Transverse colon (tissue), 4 donors: Measurements from ENCODE around the gene C11orf54. TPM values are rescaled to one million over a fixed set of nuclear protein-coding genes. Genes with fewer than 3 reads are reported as not detected.
A peak's percentile ranks its signal among the peaks of the same experiment; 100 is the strongest.
"Not testable (repeated sequence)": the region's sequence is repeated elsewhere in the genome, so short reads cannot be mapped to it uniquely, and the experiment has no call there.

ENCODE experiments used
- DNase-seq: peaks from one replicate; pipeline ENCODE4 v3.0.0-alpha.2; 2019
- H3K27ac ChIP-seq, 4 donors: fragments of 200-600 bp; sonication (generic); 2 replicates each; pipeline ENCODE4 v1.5.1; 2016 to 2018; ENCODE audit warnings: inconsistent platforms in 4 of 4
- H3K27me3 ChIP-seq: fragments of 200-600 bp; sonication (generic); 2 replicates; pipeline ENCODE4 v1.5.1; 2017; ENCODE audit warnings: inconsistent platforms
- H3K36me3 ChIP-seq, 4 donors: fragments of 200-600 bp; sonication (generic); 2 replicates each; pipeline ENCODE4 v1.5.1; 2017 to 2019; ENCODE audit warnings: inconsistent platforms in 4 of 4
- H3K4me1 ChIP-seq, 4 donors: fragments of 200-600 bp; sonication (generic); 2 replicates each; pipeline ENCODE4 v1.5.1; 2017 to 2020; ENCODE audit warnings: inconsistent platforms in 4 of 4
- H3K4me3 ChIP-seq, 4 donors: fragments of 200-600 bp; sonication (generic); 1 replicate in 1 of 4; 2 replicates in 3 of 4; pipeline versions ENCODE4 v1.5.1 to v1.6.1; 2017 to 2019; ENCODE audit warnings: inconsistent platforms in 4 of 4
- H3K9me3 ChIP-seq, 2 donors: fragments of 200-600 bp; sonication (generic); 2 replicates each; pipeline ENCODE4 v1.5.1; 2017 to 2019; ENCODE audit warnings: inconsistent platforms in 2 of 2
- CTCF ChIP-seq, 5 experiments: fragments of 200-600 bp in 3 of 5; fragments of 450-650 bp in 2 of 5; sonication (generic) in 3 of 5; IDR thresholded peaks; 1 replicate in 2 of 5; 2 replicates in 3 of 5; pipeline ENCODE4 v1.5.1; 2016 to 2017; ENCODE audit warnings: antibody characterized with exemption in 5 of 5, inconsistent platforms in 3 of 5, mild to moderate bottlenecking in 2 of 5, moderate library complexity in 1 of 5
- EP300 ChIP-seq: sonication (generic); formaldehyde crosslinking; IDR thresholded peaks from one replicate; pipeline ENCODE4 v1.6.1; 2017; ENCODE audit warnings: antibody characterized with exemption, low read depth
- POLR2A ChIP-seq: fragments of 450-650 bp; IDR thresholded peaks from one replicate; pipeline ENCODE4 v1.6.1; 2016; ENCODE audit warnings: antibody characterized with exemption, mild to moderate bottlenecking, moderate library complexity
- POLR2AphosphoS5 ChIP-seq, 3 donors: sonication (generic); formaldehyde crosslinking; IDR thresholded peaks; one replicate each; pipeline ENCODE4 v1.6.1; 2016; ENCODE audit warnings: antibody characterized with exemption in 3 of 3
- WGBS, 2 donors: methylation state at CpG; one replicate each; pipeline ENCODE4 v1.1.5; 2018; ENCODE audit warnings: low coverage in 1 of 2; 5-methylcytosine and 5-hydroxymethylcytosine counted together
- in situ Hi-C, 4 donors: fragments of 200-750 bp; cut with MboI; loops; one replicate each; pipeline versions ENCODE4 v1.15.0 to v1.15.1; 2017; ENCODE audit warnings: low sequenced_read_pairs in 3 of 4, low pct_ligation_motif_present in 1 of 4, low pct_unique_long_range_greater_than_20kb in 1 of 4
- intact Hi-C: fragments of 100-400 bp; cut with DNase I; formaldehyde crosslinking; loops from one replicate; pipeline ENCODE4 v1.15.1; 2023; ENCODE audit warnings: low total_unique reads
- total RNA-seq, 4 donors: library from RNA; depleted of rRNA; stranded (reverse); fragments of >200 nt; gene quantifications; one replicate each; pipeline ENCODE4 v1.1.0, GENCODE V29; 2016

The C11orf54 gene
- total RNA-seq, 4 donors from 2014 or later: 33.3 to 160 (median 105) TPM

GRCh38 chr11:93773045-93773477 lies 31.6 kb downstream of the C11orf54 start:
- H3K27ac ChIP-seq: no peak overlapping the region
- H3K27me3 ChIP-seq: no peaks in the 10 kb centered on the region
- H3K9me3 ChIP-seq: no peaks in the 10 kb centered on the region
- H3K4me1 ChIP-seq: no peaks in the 10 kb centered on the region
- WGBS, 2 donors: 94% methylated on average over 3 of the region's 3 CpGs; no CpG with 5 or more reads in 1 of the 2 donors
- H3K36me3 ChIP-seq: no peaks in the 10 kb centered on the region
- in situ Hi-C loops: no loop called here
- DNase-seq: no peak
- intact Hi-C loops: no loop called here
- no peak overlapping the region for H3K4me3 ChIP-seq
- TF ChIP-seq POLR2A (no peak), CTCF (IDR thresholded peaks at IDR 0.05) (no peak), POLR2AphosphoS5 (IDR thresholded peaks at IDR 0.05) (no peak), EP300 (no peak)

- Histone ChIP-seq H3K4me1 (no peaks in the 10 kb centered on the region), H3K36me3 (no peaks in the 10 kb centered on the region), H3K27me3 (no peaks in the 10 kb centered on the region), H3K4me3 (no peak overlapping the region), H3K27ac (no peak overlapping the region), H3K9me3 (no peaks in the 10 kb centered on the region)
- no peak for DNase-seq
- intact Hi-C loops: no loop called here
- TF ChIP-seq EP300: no peak
- 96 to 100% methylated on average over 1 to 9 of the region's 10 CpGs for WGBS, 2 donors
- in situ Hi-C loops: no loop called here
Observed at GRCh38 chr11:93773601-93774200, 32.2 kb downstream of the C11orf54 start.

GRCh38 chr11:93774560-93774959 lies 33.1 kb downstream of the C11orf54 start:
- H3K4me3 ChIP-seq, H3K9me3 ChIP-seq, in situ Hi-C loops, H3K36me3 ChIP-seq, H3K27ac ChIP-seq, H3K27me3 ChIP-seq, DNase-seq, H3K4me1 ChIP-seq, intact Hi-C loops: not testable (repeated sequence)
- 88% methylated on average over 3 of the region's 3 CpGs; no CpG with 5 or more reads in 1 of the 2 donors for WGBS, 2 donors

GRCh38 chr11:93775289-93775688 lies 33.8 kb downstream of the C11orf54 start:
- intact Hi-C loops (no loop called here), in situ Hi-C loops (loop anchor here in 1 of 4 donors (25.0 kb wide), 1 partner anchor 712 kb away; the partner anchor contains the start of genes ANKRD49 and MRE11)
- H3K4me3 ChIP-seq: no peak overlapping the region
- H3K4me1 ChIP-seq: no peaks in the 10 kb centered on the region
- H3K27me3 ChIP-seq: no peaks in the 10 kb centered on the region
- H3K36me3 ChIP-seq: no peaks in the 10 kb centered on the region
- H3K27ac ChIP-seq: no peak overlapping the region
- DNase-seq: no peak
- H3K9me3 ChIP-seq: no peaks in the 10 kb centered on the region
- TF ChIP-seq CTCF (IDR thresholded peaks at IDR 0.05) (no peak), POLR2A (no peak), POLR2AphosphoS5 (IDR thresholded peaks at IDR 0.05) (no peak), EP300 (no peak)
- 25 to 64% methylated on average over 2 of the region's 2 CpGs for WGBS, 2 donors

GRCh38 chr11:93783362-93783761 lies 41.9 kb downstream of the C11orf54 start:
- TF ChIP-seq CTCF (IDR thresholded peaks at IDR 0.05): no peak
- TF ChIP-seq EP300: no peak
- TF ChIP-seq POLR2AphosphoS5 (IDR thresholded peaks at IDR 0.05): no peak
- no peak for TF ChIP-seq POLR2A
- Histone ChIP-seq H3K27me3 (no peaks in the 10 kb centered on the region), H3K27ac (peak overlapping the region; percentile 92 to 98 (median 96)), H3K9me3 (no peaks in the 10 kb centered on the region), H3K4me1 (peaks cover 19 to 33% (median 30%) of the 10 kb centered on the region in 4 donors), H3K4me3 (peak overlapping the region; percentile 70 to 77 (median 73)), H3K36me3 (peaks cover 0 to 3% (median 0%) of the 10 kb centered on the region in 4 donors)
- DNase-seq: no peak
- WGBS, 2 donors: 45 to 48% methylated on average over 4 to 7 of the region's 7 CpGs
- intact Hi-C loops (no loop called here), in situ Hi-C loops (loop anchor here in 1 of 4 donors (25.0 kb wide), 1 partner anchor 704 kb away; the partner anchor contains the start of genes ANKRD49 and MRE11)
